ENCODE measurements around the gene FBH1.
"Not testable (repeated sequence)": the region's sequence is repeated elsewhere in the genome, so short reads cannot be mapped to it uniquely, and the experiment has no call there.

FBH1 gene

GRCh38 chr10:5855979-5856700, 33.9 kb upstream of the FBH1 start:
- TF ChIP-seq CTCF (IDR thresholded peaks at IDR 0.05; ENCODE audit: low read depth, low read length): no peak

GRCh38 chr10:5856701-5857004, 33.4 kb upstream of the FBH1 start:
- no peak overlapping the region for H3K4me3 ChIP-seq (ENCODE audit: low read depth, low read length)
- TF ChIP-seq CTCF (IDR thresholded peaks at IDR 0.05; ENCODE audit: low read depth, low read length): no peak

More at GRCh38 chr10:5855979-5856700, 33.9 kb upstream of the FBH1 start:
- H3K4me3 ChIP-seq (ENCODE audit: low read depth, low read length): no peak overlapping the region

- TF ChIP-seq CTCF (IDR thresholded peaks at IDR 0.05; ENCODE audit: low read depth, low read length): no peak
- H3K4me3 ChIP-seq (ENCODE audit: low read depth, low read length): no peak overlapping the region
Observed at GRCh38 chr10:5858811-5859210, 31.2 kb upstream of the FBH1 start.

GRCh38 chr10:5860066-5860465, 30.0 kb upstream of the FBH1 start:
- no peak overlapping the region for H3K4me3 ChIP-seq (ENCODE audit: low read depth, low read length)
- TF ChIP-seq CTCF (IDR thresholded peaks at IDR 0.05; ENCODE audit: low read depth, low read length): no peak

GRCh38 chr10:5862360-5862961, 27.6 kb upstream of the FBH1 start:
- no peak overlapping the region for H3K4me3 ChIP-seq (ENCODE audit: low read depth, low read length)
- no peak for TF ChIP-seq CTCF (IDR thresholded peaks at IDR 0.05; ENCODE audit: low read depth, low read length)

GRCh38 chr10:5862981-5863685, 26.9 kb upstream of the FBH1 start:
- not testable (repeated sequence) for H3K4me3 ChIP-seq (ENCODE audit: low read depth, low read length)

- H3K4me3 ChIP-seq (ENCODE audit: low read depth, low read length): not testable (repeated sequence)
Observed at GRCh38 chr10:5866451-5867081, 23.5 kb upstream of the FBH1 start.

- H3K4me3 ChIP-seq (ENCODE audit: low read depth, low read length): not testable (repeated sequence)
Observed at GRCh38 chr10:5867091-5867615, 22.9 kb upstream of the FBH1 start.

- not testable (repeated sequence) for H3K4me3 ChIP-seq (ENCODE audit: low read depth, low read length)
Observed at GRCh38 chr10:5868383-5868782, 21.7 kb upstream of the FBH1 start.
